ENCODE data around the gene LYZL6. TPM values are rescaled to one million over a fixed set of nuclear protein-coding genes. Genes with fewer than 3 reads are reported as not detected.

The LYZL6 gene
- polyA plus RNA-seq, 3 donors: not detected

DNA sequence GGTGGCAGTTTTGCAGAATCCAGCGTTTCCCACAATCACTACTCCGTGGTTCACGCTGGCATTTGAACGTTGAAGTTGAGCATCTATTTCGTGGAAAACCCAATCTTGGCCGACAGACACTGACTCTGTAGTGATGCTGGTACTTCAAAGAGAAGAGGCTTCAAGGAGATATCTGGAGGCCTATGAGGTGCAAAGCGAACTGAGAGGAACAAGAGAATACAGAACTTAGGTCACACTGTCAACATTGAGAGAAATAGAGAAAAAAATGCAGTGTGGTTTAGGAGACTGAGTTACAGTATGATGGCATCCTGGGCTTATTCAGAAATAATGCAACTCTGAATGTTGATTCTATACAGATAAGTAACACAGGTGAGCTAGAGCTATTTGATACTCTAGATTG, 21.8 kb upstream of the LYZL6 start:
- H3K27me3 ChIP-seq (ENCODE audit: control insufficient read depth in 2 of 2, insufficient read depth in 2 of 2, low read length in 2 of 2): no peaks in the 10 kb centered on the region
- no peaks in the 10 kb centered on the region for H3K4me1 ChIP-seq (ENCODE audit: control insufficient read depth in 1 of 2, insufficient read depth in 2 of 2, low read length in 2 of 2)
- Mint-ChIP-seq H3K27me3 (ENCODE audit: low read depth in 3 of 3) (peaks cover 5 to 10% (median 8%) of the 10 kb centered on the region in 3 donors), H3K9me3 (peaks cover 0 to 2% (median 0%) of the 10 kb centered on the region in 7 donors), H3K36me3 (no peaks in the 10 kb centered on the region), H3K27ac (no peak overlapping the region), H3K4me3 (no peak overlapping the region), H3K4me1 (peaks cover 4% of the 10 kb centered on the region)
- H3K9me3 ChIP-seq (replicated peaks in 1 of 2; ENCODE audit: control insufficient read depth in 1 of 2, insufficient read depth in 1 of 2, low read length in 2 of 2): no peaks in the 10 kb centered on the region
- no peak overlapping the region for H2AFZ ChIP-seq (ENCODE audit: insufficient read depth, low read depth, low read length, poor library complexity, severe bottlenecking)
- TF ChIP-seq, protein P1, sequence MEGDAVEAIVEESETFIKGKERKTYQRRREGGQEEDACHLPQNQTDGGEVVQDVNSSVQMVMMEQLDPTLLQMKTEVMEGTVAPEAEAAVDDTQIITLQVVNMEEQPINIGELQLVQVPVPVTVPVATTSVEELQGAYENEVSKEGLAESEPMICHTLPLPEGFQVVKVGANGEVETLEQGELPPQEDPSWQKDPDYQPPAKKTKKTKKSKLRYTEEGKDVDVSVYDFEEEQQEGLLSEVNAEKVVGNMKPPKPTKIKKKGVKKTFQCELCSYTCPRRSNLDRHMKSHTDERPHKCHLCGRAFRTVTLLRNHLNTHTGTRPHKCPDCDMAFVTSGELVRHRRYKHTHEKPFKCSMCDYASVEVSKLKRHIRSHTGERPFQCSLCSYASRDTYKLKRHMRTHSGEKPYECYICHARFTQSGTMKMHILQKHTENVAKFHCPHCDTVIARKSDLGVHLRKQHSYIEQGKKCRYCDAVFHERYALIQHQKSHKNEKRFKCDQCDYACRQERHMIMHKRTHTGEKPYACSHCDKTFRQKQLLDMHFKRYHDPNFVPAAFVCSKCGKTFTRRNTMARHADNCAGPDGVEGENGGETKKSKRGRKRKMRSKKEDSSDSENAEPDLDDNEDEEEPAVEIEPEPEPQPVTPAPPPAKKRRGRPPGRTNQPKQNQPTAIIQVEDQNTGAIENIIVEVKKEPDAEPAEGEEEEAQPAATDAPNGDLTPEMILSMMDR (IDR thresholded peaks at IDR 0.05): no peak
- no peak overlapping the region for H3K4me3 ChIP-seq (replicated peaks in 1 of 3; ENCODE audit: low read depth in 2 of 3, low read length in 3 of 3)
- H3K4me2 ChIP-seq (replicated peaks; ENCODE audit: extremely low read depth, low read length, poor library complexity, severe bottlenecking): no peak overlapping the region
- H3K36me3 ChIP-seq (replicated peaks in 1 of 2; ENCODE audit: control insufficient read depth in 1 of 2, insufficient read depth in 2 of 2, low read length in 2 of 2): no peaks in the 10 kb centered on the region
- no peaks in the 10 kb centered on the region for H4K20me1 ChIP-seq (ENCODE audit: insufficient read depth, low read length)
- H3K27ac ChIP-seq (ENCODE audit: low read depth in 1 of 2, low read length in 2 of 2): no peak overlapping the region
- DNase-seq: no peak
- intact Hi-C loops (cut with micrococcal nuclease): loop anchor here in 1 of 2 donors (5.0 kb wide), 1 partner anchor 182 kb away; no protein-coding TSS in a partner anchor
- H3K79me2 ChIP-seq (ENCODE audit: insufficient read depth, low read length): no peaks in the 10 kb centered on the region
- 100% methylated on average over 1 of the region's 7 CpGs for WGBS (ENCODE audit: insufficient coverage)
- no peak overlapping the region for H3K9ac ChIP-seq (ENCODE audit: insufficient read depth, low read length, poor library complexity, severe bottlenecking)

DNA sequence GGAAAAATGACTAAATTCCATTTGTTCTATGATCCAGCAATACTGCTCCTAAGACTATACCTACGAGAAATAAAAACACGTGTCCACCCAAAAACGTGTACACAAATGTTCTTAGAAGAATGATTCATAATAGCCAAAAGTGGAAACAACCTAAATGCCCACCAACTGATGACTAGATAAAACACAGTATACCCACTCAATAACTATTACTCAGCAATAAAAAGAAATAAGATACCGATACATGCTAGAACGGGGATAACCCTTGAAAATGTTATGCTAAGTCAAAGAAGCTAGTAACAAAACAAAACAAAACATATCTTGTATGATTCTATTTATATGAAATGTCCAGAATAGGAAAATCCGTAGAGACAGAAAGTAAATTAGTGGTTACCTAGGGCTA, 20.1 kb upstream of the LYZL6 start:
- 100% methylated on average over 1 of the region's 6 CpGs for WGBS (ENCODE audit: insufficient coverage)
- no peaks in the 10 kb centered on the region for H3K9me3 ChIP-seq (replicated peaks in 1 of 2; ENCODE audit: control insufficient read depth in 1 of 2, insufficient read depth in 1 of 2, low read length in 2 of 2)
- peaks cover 0 to 2% (median 0%) of the 10 kb centered on the region in 7 donors for H3K9me3 Mint-ChIP-seq
- TF ChIP-seq, protein P1 (IDR thresholded peaks at IDR 0.05): no peak
- H3K27ac ChIP-seq (ENCODE audit: low read depth in 1 of 2, low read length in 2 of 2): no peak overlapping the region
- H2AFZ ChIP-seq (ENCODE audit: insufficient read depth, low read depth, low read length, poor library complexity, severe bottlenecking): no peak overlapping the region
- intact Hi-C loops (cut with micrococcal nuclease): no loop called here
- H3K27me3 ChIP-seq (ENCODE audit: control insufficient read depth in 2 of 2, insufficient read depth in 2 of 2, low read length in 2 of 2): no peaks in the 10 kb centered on the region
- H3K4me2 ChIP-seq (replicated peaks; ENCODE audit: extremely low read depth, low read length, poor library complexity, severe bottlenecking): no peak overlapping the region
- no peaks in the 10 kb centered on the region for H3K79me2 ChIP-seq (ENCODE audit: insufficient read depth, low read length)
- H3K4me3 ChIP-seq (replicated peaks in 1 of 3; ENCODE audit: low read depth in 2 of 3, low read length in 3 of 3): no peak overlapping the region
- no peak overlapping the region for H3K9ac ChIP-seq (ENCODE audit: insufficient read depth, low read length, poor library complexity, severe bottlenecking)
- no peaks in the 10 kb centered on the region for H4K20me1 ChIP-seq (ENCODE audit: insufficient read depth, low read length)
- DNase-seq: no peak
- H3K4me3 Mint-ChIP-seq: no peak overlapping the region
- H3K4me1 ChIP-seq (ENCODE audit: control insufficient read depth in 1 of 2, insufficient read depth in 2 of 2, low read length in 2 of 2): no peaks in the 10 kb centered on the region
- no peak overlapping the region for H3K27ac Mint-ChIP-seq
- no peaks in the 10 kb centered on the region for H3K36me3 ChIP-seq (replicated peaks in 1 of 2; ENCODE audit: control insufficient read depth in 1 of 2, insufficient read depth in 2 of 2, low read length in 2 of 2)
- H3K4me1 Mint-ChIP-seq: no peaks in the 10 kb centered on the region
- peaks cover 5 to 13% (median 8%) of the 10 kb centered on the region in 3 donors for H3K27me3 Mint-ChIP-seq (ENCODE audit: low read depth in 3 of 3)
- no peaks in the 10 kb centered on the region for H3K36me3 Mint-ChIP-seq

Data from CD14-positive monocyte (primary cell).